ENCODE results near the gene TOR3A.

DNA sequence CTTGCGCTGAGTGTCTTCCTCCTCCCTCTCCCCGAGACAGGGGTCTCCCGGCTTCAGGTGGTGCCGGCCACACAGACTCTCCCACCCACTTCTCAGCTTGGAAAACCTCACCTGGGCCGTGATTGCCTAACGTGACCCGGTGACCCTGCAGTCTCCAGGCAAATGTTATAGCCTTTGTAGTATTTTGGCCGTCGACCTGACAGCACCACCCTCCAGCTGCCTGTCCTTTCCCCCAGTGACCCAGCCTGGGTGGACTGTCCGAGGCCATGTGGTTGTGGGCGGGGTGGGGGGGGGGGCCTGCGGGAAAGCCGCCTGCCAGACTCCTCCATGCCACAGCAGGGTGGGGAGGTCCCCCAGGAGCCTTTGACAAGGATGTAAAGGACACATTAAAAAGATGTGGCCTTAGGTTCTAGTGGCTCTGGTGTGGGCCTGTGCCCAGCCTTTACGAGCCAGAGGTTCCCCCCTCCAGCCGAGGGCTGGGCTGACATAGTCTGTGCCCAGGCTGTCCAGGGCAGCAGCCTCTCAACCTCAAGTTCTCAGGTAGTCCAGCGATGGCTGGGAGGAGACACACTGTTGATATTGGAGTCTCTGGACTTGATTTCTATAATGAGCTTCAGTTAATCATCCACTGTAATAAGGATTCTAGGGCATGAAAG, 8.1 kb downstream of the TOR3A start:
- TF ChIP-seq, protein P1, sequence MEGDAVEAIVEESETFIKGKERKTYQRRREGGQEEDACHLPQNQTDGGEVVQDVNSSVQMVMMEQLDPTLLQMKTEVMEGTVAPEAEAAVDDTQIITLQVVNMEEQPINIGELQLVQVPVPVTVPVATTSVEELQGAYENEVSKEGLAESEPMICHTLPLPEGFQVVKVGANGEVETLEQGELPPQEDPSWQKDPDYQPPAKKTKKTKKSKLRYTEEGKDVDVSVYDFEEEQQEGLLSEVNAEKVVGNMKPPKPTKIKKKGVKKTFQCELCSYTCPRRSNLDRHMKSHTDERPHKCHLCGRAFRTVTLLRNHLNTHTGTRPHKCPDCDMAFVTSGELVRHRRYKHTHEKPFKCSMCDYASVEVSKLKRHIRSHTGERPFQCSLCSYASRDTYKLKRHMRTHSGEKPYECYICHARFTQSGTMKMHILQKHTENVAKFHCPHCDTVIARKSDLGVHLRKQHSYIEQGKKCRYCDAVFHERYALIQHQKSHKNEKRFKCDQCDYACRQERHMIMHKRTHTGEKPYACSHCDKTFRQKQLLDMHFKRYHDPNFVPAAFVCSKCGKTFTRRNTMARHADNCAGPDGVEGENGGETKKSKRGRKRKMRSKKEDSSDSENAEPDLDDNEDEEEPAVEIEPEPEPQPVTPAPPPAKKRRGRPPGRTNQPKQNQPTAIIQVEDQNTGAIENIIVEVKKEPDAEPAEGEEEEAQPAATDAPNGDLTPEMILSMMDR (IDR thresholded peaks at IDR 0.05; ENCODE audit: low read depth, low read length) = no peak
- TF ChIP-seq POLR2A (IDR thresholded peaks at IDR 0.05; ENCODE audit: extremely low read depth, insufficient read length) = no peak
